WI38 (cell line): Measurements from ENCODE around the gene RANBP17.

ENCODE experiments used
- H3K4me3 ChIP-seq: 2 replicates; pipeline ENCODE4 v1.5.1; 2011; ENCODE audit warnings: low read depth, mild to moderate bottlenecking, control low read depth, low read length
- CTCF ChIP-seq: IDR thresholded peaks from 2 replicates; pipeline ENCODE4 v1.5.1; 2012; ENCODE audit warnings: low read depth, mild to moderate bottlenecking, control low read depth, low read length

The RANBP17 gene

DNA sequence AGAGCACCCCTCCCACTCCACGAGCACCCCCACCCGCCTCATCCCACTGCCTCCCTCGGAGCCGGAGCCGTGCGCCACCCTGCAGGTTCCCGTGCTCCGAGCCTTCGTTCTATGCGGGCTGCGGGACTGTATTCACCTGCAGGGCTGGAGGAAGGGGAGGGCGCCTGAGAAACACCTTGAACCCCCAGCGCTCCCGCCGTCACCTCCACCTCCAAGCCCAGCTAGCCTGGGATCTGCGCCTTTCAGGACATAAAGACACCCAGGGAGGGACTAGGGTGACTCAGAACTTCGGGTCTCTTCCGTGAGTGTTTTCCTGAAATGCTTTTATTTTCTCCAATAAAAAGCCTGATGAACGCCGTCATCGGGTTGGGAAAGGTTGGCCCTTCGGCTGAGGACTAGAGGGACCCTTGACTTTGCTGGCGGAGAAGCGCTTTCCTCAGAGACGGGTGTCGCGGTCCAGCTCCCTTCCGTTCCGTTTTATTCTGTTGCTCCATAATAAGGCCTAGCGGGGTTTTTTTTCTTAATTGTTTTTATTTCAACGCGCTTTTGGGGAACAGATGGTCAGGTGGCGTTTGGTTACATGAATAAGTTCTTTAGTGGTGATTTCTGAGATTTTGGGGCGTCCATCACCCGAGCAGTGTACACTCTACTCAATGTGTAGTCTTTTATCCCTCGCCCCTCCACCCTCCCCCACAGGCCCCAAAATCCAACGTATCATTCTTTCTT lies 451.8 kb downstream of the RANBP17 start:
- no peak overlapping the region for H3K4me3 ChIP-seq
- TF ChIP-seq CTCF: no peak

GRCh38 chr5:171314728-171315385 lies 453.0 kb downstream of the RANBP17 start:
- TF ChIP-seq CTCF: no peak
- H3K4me3 ChIP-seq: 0 out of 2 replicates have a peak overlapping the region, but pooled peaks have one; percentile 22

- no peak for TF ChIP-seq CTCF
- peak overlapping the region; percentile 38; the same call in 1 of the 2 replicates for H3K4me3 ChIP-seq
These were observed 453.6 kb downstream of the RANBP17 start for GRCh38 chr5:171315386-171315891.

- H3K4me3 ChIP-seq: peak overlapping the region; percentile 38
- no peak for TF ChIP-seq CTCF
These were observed 454.1 kb downstream of the RANBP17 start for GRCh38 chr5:171315925-171316257.

- TF ChIP-seq CTCF: no peak
These were observed 454.7 kb downstream of the RANBP17 start for GRCh38 chr5:171316258-171317121.

GRCh38 chr5:171317230-171317629 lies 455.4 kb downstream of the RANBP17 start:
- TF ChIP-seq CTCF: no peak
- H3K4me3 ChIP-seq: no peak overlapping the region

More at GRCh38 chr5:171316258-171317121, 454.7 kb downstream of the RANBP17 start:
- H3K4me3 ChIP-seq: peak overlapping the region; percentile 38

GRCh38 chr5:171318026-171318425 lies 456.2 kb downstream of the RANBP17 start:
- TF ChIP-seq CTCF: no peak
- no peak overlapping the region for H3K4me3 ChIP-seq
